ENCODE results near the gene CLEC2L.

- no peak for TF ChIP-seq CHD2 (IDR thresholded peaks at IDR 0.05; ENCODE audit: low read depth, low read length)
- TF ChIP-seq ZBTB4 (CRISPR knock-in tag; IDR thresholded peaks at IDR 0.05; ENCODE audit: borderline replicate concordance) = no peak
- no peak for TF ChIP-seq ZNF512 (CRISPR knock-in tag; IDR thresholded peaks at IDR 0.05)
- no peak for TF ChIP-seq MAF1 (CRISPR knock-in tag; IDR thresholded peaks at IDR 0.05; ENCODE audit: borderline replicate concordance)
- TF ChIP-seq RAD21 (CRISPR knock-in tag; IDR thresholded peaks at IDR 0.05) = no peak
- no peak for TF ChIP-seq FOXM1 (CRISPR knock-in tag; IDR thresholded peaks at IDR 0.05)
- no peak for TF ChIP-seq RFX5 (IDR thresholded peaks at IDR 0.05; ENCODE audit: low read depth, low read length)
- no peak for TF ChIP-seq DRAP1 (CRISPR knock-in tag; IDR thresholded peaks at IDR 0.05)
- TF ChIP-seq ZNF263 (CRISPR knock-in tag; IDR thresholded peaks at IDR 0.05) = no peak
- TF ChIP-seq ARNT (IDR thresholded peaks at IDR 0.05) = no peak
- no peak for TF ChIP-seq ZNF569 (CRISPR knock-in tag; IDR thresholded peaks at IDR 0.05; ENCODE audit: borderline replicate concordance)
- no peak for TF ChIP-seq NBN (conservative IDR thresholded peaks at IDR 0.05)
These were observed 21.3 kb upstream of the CLEC2L start for GRCh38 chr7:139502226-139502625.

Measured in HepG2 (cell line).